GM10266 (cell line): ENCODE results near the gene CXCR5.

Experiments used
- DNase-seq: peaks from one replicate; pipeline ENCODE4 v3.0.0; 2012; ENCODE audit errors: extremely low spot score
- TF ChIP-seq, protein P1 (sequence below): IDR thresholded peaks from 2 replicates; pipeline ENCODE4 v1.5.1; 2012; ENCODE audit warnings: mild to moderate bottlenecking, low read depth; ENCODE audit not compliant: control insufficient read depth, insufficient read depth; ENCODE audit errors: missing control alignments

CXCR5 gene

DNA sequence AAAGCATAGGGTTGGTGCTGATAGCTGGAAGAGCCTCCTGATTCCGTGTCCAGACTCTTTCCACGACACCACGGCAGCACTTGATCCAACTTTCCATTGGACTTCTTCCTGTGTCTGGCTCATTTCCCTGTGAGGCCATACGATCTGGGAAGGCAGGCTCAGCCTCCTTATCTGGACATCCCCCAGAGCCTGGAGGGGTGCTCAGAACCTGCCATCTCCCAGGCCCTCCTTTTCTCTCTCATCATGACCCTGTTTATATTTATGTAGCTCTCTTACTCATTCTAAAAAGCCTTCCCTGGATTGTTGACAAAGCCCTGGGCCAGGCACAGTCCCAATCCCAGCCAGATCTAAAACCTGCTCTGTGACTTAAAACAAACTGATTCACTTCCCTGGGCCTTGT is 49.8 kb downstream of the CXCR5 start:
- DNase-seq: no peak
- TF ChIP-seq, protein P1, sequence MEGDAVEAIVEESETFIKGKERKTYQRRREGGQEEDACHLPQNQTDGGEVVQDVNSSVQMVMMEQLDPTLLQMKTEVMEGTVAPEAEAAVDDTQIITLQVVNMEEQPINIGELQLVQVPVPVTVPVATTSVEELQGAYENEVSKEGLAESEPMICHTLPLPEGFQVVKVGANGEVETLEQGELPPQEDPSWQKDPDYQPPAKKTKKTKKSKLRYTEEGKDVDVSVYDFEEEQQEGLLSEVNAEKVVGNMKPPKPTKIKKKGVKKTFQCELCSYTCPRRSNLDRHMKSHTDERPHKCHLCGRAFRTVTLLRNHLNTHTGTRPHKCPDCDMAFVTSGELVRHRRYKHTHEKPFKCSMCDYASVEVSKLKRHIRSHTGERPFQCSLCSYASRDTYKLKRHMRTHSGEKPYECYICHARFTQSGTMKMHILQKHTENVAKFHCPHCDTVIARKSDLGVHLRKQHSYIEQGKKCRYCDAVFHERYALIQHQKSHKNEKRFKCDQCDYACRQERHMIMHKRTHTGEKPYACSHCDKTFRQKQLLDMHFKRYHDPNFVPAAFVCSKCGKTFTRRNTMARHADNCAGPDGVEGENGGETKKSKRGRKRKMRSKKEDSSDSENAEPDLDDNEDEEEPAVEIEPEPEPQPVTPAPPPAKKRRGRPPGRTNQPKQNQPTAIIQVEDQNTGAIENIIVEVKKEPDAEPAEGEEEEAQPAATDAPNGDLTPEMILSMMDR: no peak

DNA sequence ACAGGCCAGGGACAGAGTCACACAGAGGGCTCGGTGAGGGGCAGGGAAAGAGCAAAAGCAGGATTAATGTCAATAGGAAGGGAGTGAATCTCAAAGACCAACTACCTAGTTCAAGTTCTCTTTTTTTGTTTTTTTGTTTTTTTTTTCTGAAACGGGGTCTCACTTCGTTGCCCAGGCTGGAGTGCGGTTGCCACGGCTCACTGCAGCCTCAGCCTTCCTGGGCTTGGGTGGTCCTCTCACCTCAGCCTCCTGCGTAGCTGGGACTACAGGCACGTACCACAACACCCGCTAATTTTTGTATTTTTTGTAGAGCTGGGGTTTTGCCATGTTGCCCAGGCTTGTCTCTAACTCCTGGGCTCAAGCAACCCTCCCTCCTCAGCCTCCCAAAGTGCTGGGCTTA is 51.7 kb downstream of the CXCR5 start:
- no peak for DNase-seq
- TF ChIP-seq, protein P1: no peak

DNA sequence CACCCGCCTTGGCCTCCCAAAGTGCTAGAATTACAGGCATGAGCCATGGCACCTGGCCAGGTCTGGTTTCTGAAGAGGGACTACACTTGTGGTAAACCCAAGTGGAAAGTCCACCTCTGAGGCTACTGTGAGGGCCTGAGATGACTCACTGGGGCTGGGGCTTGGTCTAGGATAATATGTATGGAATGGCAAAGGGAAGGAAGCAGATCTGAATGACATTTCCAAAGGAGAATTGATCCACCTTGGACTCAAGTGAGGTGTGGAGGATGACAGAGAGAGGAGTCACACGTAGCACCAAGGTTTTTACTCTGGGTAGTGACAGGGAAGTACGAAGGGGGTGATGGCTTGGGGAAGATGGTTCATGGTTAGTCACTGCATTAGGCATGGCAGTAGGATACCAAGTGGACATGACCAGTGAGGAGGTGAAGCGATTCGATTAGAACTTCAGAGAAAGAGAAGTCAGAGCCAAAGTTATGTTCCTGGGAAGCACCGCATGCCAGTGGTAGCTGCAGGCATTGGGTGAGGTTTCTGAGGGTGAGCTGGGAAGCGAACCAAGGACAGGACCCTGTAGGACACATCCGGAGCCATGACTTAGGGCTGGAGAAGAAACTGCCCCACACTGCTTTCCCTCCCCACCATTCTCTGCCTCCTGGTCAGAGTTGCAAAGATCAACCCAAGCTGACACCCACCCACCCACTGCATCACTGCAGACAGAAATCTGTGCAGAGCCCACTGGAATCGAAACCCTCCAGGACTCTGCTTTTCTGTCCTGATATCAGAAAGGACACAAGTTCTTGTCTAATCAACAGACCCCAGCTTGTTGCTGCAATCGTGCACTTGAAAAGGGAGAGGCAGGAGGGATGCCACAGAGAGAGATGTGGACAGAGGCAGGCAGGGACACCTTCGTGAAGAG is 55.1 kb downstream of the CXCR5 start:
- DNase-seq: no peak
- TF ChIP-seq, protein P1: no peak

DNA sequence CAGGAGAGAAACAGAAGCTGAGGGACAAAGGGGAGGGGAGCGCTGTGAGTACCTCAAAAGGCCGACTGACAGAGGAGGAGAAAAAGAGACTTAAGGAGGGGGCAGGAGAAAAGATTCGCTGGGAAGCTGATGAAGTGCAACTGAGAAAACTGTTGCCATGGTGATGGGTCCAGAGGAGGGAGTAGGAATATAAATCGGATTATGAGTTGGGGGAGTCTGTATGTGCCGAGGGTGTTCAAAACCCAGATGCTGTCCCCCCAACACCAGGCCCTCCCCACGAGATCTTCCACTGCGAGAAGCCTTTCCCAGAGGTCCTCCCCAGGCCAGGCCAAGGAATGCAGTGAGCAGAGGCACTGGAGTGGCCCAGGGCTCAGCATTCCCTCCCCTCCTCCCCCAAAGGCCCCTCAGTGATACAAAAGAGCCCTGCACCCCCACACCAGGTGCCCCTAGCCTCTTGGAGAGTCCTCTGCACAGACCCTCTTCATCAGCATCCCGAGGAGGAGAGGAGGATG is 55.8 kb downstream of the CXCR5 start:
- DNase-seq: no peak

DNA sequence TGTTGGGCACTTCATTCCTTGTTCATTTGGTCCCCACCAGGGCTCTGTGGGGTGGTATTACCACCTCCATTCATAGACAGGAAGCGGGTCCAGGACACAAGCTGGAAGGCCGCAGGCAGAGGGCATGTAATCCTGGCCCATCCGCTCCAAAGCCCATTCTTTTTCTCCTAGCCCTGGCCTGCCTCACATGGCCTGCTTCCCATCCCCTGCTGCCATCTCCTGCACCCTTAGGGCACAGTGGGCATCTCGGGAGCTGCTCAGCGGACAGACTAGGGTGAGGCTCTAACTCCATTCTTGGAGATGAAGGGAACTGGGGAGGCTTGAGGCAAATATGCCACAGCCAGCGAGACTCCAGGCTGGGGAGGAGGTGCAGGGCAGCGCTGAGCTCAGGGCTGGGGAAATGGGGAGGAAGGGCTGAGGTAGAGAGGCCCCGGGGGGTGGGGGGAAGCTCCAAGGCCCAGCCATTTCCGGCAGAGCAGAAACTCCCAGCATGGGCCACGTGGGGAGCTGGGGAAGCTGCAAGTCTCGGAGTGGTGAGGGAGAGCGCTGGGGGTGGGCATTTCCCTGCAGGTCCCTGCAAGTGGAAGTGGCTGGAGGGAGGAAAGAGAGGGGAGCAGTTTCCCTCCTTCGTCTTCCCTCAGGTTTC is 56.4 kb downstream of the CXCR5 start:
- DNase-seq: no peak

More for the DNA sequence above, 55.8 kb downstream of the CXCR5 start:
- TF ChIP-seq, protein P1: no peak

DNA sequence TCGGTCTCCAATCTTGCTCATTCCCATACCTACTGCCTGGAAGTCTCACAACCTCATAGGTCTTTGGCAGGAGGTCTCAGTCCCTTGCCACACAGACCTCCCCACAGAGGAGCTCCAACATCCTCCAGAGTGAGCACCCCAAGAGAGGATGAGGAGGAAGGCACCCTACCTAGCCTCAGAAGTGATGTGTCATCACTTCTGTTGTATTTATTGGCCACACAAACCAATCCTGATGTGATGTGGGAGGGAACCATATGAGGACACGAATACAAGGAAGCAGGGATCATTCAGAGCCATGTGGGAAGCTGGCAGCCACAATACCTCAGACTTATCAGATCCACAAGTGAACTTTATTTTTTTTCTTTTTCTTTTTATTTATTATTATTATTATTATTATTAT is 63.4 kb downstream of the CXCR5 start:
- TF ChIP-seq, protein P1: no peak
- DNase-seq: no peak

More for the DNA sequence above, 56.4 kb downstream of the CXCR5 start:
- TF ChIP-seq, protein P1: no peak
